ENCODE results near the gene HEPN1. TPM values are rescaled to one million over a fixed set of nuclear protein-coding genes. Genes with fewer than 3 reads are reported as not detected.

Gene HEPN1
- total and polyA plus RNA-seq, 10 of the 15 experiments (the other 5 are each of a cell fraction or from before 2014, with no cell fraction given) = not detected

GRCh38 chr11:124876818-124877630 is 42.0 kb upstream of the HEPN1 start (continued):
- no peak for TF ChIP-seq BCL11A (IDR thresholded peaks at IDR 0.05; ENCODE audit: low read depth, low read length)
- TF ChIP-seq CHD4 (IDR thresholded peaks at IDR 0.05) = no peak

GRCh38 chr11:124877631-124877909 is 41.5 kb upstream of the HEPN1 start:
- Histone ChIP-seq H4K20me1 (ENCODE audit: control insufficient read depth, insufficient read depth) (no peaks in the 10 kb centered on the region), H3K9me3 (replicated peaks; ENCODE audit: control insufficient read depth, insufficient read depth, low read length) (no peaks in the 10 kb centered on the region), H3K79me2 (ENCODE audit: control insufficient read depth, insufficient read depth, low read length) (no peaks in the 10 kb centered on the region), H2AFZ (ENCODE audit: control insufficient read depth, low read depth, low read length) (no peak overlapping the region), H3K4me3 (no peak overlapping the region), H3K27ac (ENCODE audit: control insufficient read depth, insufficient read depth) (no peak overlapping the region), H3K4me2 (ENCODE audit: control insufficient read depth, insufficient read depth) (no peak overlapping the region), H3K4me1 (ENCODE audit: control insufficient read depth, insufficient read depth, low read length) (no peaks in the 10 kb centered on the region), H3K36me3 (ENCODE audit: control insufficient read depth in 2 of 2, insufficient read depth in 2 of 2, low read length in 1 of 2) (no peaks in the 10 kb centered on the region), H3K9ac (ENCODE audit: control insufficient read depth, insufficient read depth, low read length) (no peak overlapping the region), H3K27me3 (replicated peaks in 1 of 2; ENCODE audit: control insufficient read depth in 2 of 2, insufficient read depth in 2 of 2, low read length in 1 of 2) (peaks cover 0 to 1% of the 10 kb centered on the region in 2 experiments; a peak in 3 of 4 replicates)
- intact Hi-C loops (cut with micrococcal nuclease; ENCODE audit: unreplicated experiment) (no loop called here), in situ Hi-C loops (cut with MboI) (no loop called here)
- no peak for FAIRE-seq
- no peak for TF ChIP-seq NFXL1 (IDR thresholded peaks at IDR 0.05; ENCODE audit: borderline replicate concordance)
- no peak for TF ChIP-seq IKZF1 (conservative IDR thresholded peaks at IDR 0.05)
- no peak for ATAC-seq
- BruUV-seq (replicated peaks) = no TSS peak
- ChIA-PET SMC1A (ENCODE audit: uncharacterized antibody, unreplicated experiment) (no interaction called here), POLR2A (no interaction called here), RAD21 (ENCODE audit: unreplicated experiment) (no interaction called here), CTCF (no interaction called here)
- DNase-seq (ENCODE audit: low read depth, low spot score) = no peak
- 41% methylated on average over 10 of the region's 10 CpGs for WGBS (ENCODE audit: insufficient coverage, insufficient replicate concordance, low lambda C conversion rate, missing lambda C conversion rate)

DNA sequence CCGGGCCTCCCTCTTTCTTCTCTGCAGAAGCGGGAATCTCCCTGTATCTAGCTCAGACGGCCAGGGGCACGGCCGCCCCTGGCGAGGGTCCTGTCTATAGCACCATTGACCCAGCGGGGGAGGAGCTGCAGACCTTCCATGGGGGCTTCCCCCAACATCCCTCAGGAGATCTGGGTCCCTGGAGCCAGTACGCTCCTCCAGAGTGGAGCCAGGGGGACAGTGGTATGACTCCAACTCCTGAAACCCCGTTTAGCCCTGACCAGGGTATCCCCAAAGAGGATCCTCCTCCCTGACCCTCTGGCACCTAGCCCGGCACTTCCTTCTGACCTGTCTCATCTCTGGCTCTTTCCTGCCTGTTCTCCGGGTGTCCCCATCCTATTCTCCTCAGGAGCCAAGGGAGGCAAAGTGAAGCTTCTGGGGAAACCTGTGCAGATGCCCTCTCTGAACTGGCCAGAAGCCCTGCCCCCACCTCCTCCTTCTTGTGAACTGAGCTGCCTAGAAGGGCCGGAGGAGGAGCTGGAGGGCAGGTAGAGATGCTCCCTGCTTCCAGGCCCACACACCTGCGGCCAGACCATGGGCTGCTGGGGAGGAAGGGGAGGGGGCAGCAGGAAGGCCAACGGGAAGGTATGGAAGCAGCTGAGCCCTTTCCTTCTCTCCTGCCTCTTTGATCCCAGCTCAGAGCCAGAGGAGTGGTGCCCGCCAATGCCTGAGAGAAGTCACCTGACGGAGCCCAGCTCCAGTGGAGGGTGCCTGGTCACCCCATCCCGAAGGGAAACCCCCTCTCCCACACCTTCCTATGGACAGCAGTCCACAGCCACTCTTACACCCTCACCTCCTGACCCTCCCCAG is 40.9 kb upstream of the HEPN1 start:
- Histone ChIP-seq H3K9ac (ENCODE audit: control insufficient read depth, insufficient read depth, low read length) (no peak overlapping the region), H3K4me1 (ENCODE audit: control insufficient read depth, insufficient read depth, low read length) (no peaks in the 10 kb centered on the region), H3K27me3 (replicated peaks in 1 of 2; ENCODE audit: control insufficient read depth in 2 of 2, insufficient read depth in 2 of 2, low read length in 1 of 2) (peaks cover 0 to 1% of the 10 kb centered on the region in 2 experiments; a peak in 2 of 4 replicates), H2AFZ (ENCODE audit: control insufficient read depth, low read depth, low read length) (no peak overlapping the region), H4K20me1 (ENCODE audit: control insufficient read depth, insufficient read depth) (no peaks in the 10 kb centered on the region), H3K36me3 (ENCODE audit: control insufficient read depth in 2 of 2, insufficient read depth in 2 of 2, low read length in 1 of 2) (no peaks in the 10 kb centered on the region), H3K4me3 (no peak overlapping the region), H3K79me2 (ENCODE audit: control insufficient read depth, insufficient read depth, low read length) (no peaks in the 10 kb centered on the region), H3K27ac (ENCODE audit: control insufficient read depth, insufficient read depth) (no peak overlapping the region), H3K4me2 (ENCODE audit: control insufficient read depth, insufficient read depth) (no peak overlapping the region), H3K9me3 (replicated peaks; ENCODE audit: control insufficient read depth, insufficient read depth, low read length) (no peaks in the 10 kb centered on the region)
- ChIA-PET CTCF (no interaction called here), POLR2A (no interaction called here), RAD21 (ENCODE audit: unreplicated experiment) (no interaction called here), SMC1A (ENCODE audit: uncharacterized antibody, unreplicated experiment) (no interaction called here)
- in situ Hi-C loops (cut with MboI) (no loop called here), intact Hi-C loops (cut with micrococcal nuclease; ENCODE audit: unreplicated experiment) (no loop called here)
- TF ChIP-seq CREM (IDR thresholded peaks at IDR 0.05; ENCODE audit: low read depth) (no peak), PAX8 (IDR thresholded peaks at IDR 0.05) (no peak), TCF12 (IDR thresholded peaks at IDR 0.05; ENCODE audit: low read depth, low read length) (no peak), TAF1 (IDR thresholded peaks at IDR 0.05; ENCODE audit: borderline replicate concordance, low read depth, low read length) (no peak), TBL1XR1 (IDR thresholded peaks at IDR 0.05; ENCODE audit: low read depth, low read length) (no peak), ATF7 (IDR thresholded peaks at IDR 0.05; ENCODE audit: low read depth) (no peak), ZBED1 (IDR thresholded peaks at IDR 0.05; ENCODE audit: borderline replicate concordance) (no peak), SUPT20H (IDR thresholded peaks at IDR 0.05; ENCODE audit: borderline replicate concordance, control insufficient read depth, low read depth, low read length) (no peak), ZSCAN29 (IDR thresholded peaks at IDR 0.05) (no peak), KAT2A (conservative IDR thresholded peaks at IDR 0.05; ENCODE audit: control insufficient read depth, low read depth, low read length) (no peak)
- no peak for DNase-seq (ENCODE audit: low read depth, low spot score)
- BruUV-seq (replicated peaks) = no TSS peak
- no peak for FAIRE-seq
- 47% methylated on average over 16 of the region's 17 CpGs for WGBS (ENCODE audit: insufficient coverage, insufficient replicate concordance, low lambda C conversion rate, missing lambda C conversion rate)
- ATAC-seq = no peak

Data from GM12878 (cell line).